ENCODE measurements around the gene ELOVL1. TPM values are rescaled to one million over a fixed set of nuclear protein-coding genes. Genes with fewer than 3 reads are reported as not detected.
A peak's percentile ranks its signal among the peaks of the same experiment; 100 is the strongest.

ELOVL1 gene
- total and polyA plus RNA-seq, 2 of the 13 experiments (the other 11 are each of a cell fraction or from before 2014, with no cell fraction given), result 55.2 to 77.4 TPM

DNA sequence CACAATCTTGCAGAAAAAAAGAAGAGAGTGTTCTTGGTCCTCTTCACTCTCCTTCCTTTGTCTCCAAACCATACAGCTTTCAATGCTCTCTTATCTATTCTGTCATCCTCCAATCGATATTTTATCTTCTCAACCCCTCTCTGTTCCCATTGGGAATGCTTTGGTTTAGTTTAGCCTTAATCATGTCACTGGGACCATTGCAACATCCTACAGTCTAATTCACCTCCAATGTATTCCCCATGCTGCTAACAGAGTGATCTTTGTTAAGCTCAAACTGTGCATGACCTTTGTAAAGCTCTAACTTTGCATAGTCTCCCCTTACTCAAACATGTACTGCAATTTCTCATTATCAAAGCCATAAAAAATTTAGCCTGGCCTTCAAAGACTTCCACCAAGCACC is 27.3 kb downstream of the ELOVL1 start (continued):
- TF ChIP-seq, protein P1, sequence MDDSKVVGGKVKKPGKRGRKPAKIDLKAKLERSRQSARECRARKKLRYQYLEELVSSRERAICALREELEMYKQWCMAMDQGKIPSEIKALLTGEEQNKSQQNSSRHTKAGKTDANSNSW (CRISPR knock-in tag; IDR thresholded peaks at IDR 0.05; ENCODE audit: borderline replicate concordance), result no peak
- TF ChIP-seq ZNF615 (CRISPR knock-in tag; IDR thresholded peaks at IDR 0.05; ENCODE audit: borderline replicate concordance) (no peak), NR1H2 (CRISPR knock-in tag; IDR thresholded peaks at IDR 0.05; ENCODE audit: borderline replicate concordance, low read depth) (no peak), HNRNPH1 (optimal IDR thresholded peaks at IDR 0.05; ENCODE audit: low read depth, low read length) (no peak), ASH2L (IDR thresholded peaks at IDR 0.05; ENCODE audit: insufficient read length, low read depth, low read length) (no peak), GFI1 (CRISPR knock-in tag; IDR thresholded peaks at IDR 0.05; ENCODE audit: borderline replicate concordance) (peak; percentile 54; the same call in 1 of the 2 replicates), ZNF331 (CRISPR knock-in tag; IDR thresholded peaks at IDR 0.05) (no peak), TCF12 (IDR thresholded peaks at IDR 0.05) (no peak), TCF12 (CRISPR knock-in tag; IDR thresholded peaks at IDR 0.05) (no peak), RFX1 (IDR thresholded peaks at IDR 0.05) (no peak), ZNF776 (CRISPR knock-in tag; IDR thresholded peaks at IDR 0.05) (no peak), ZNF432 (CRISPR knock-in tag; IDR thresholded peaks at IDR 0.05; ENCODE audit: borderline replicate concordance) (no peak), ZNF20 (CRISPR knock-in tag; IDR thresholded peaks at IDR 0.05) (no peak), ZNF724P (CRISPR knock-in tag; IDR thresholded peaks at IDR 0.05; ENCODE audit: borderline replicate concordance) (no peak), POLR2A (IDR thresholded peaks at IDR 0.05; ENCODE audit: insufficient read depth in 1 of 2, low read depth in 2 of 2, low read length in 2 of 2) (no peak), RXRB (CRISPR knock-in tag; IDR thresholded peaks at IDR 0.05; ENCODE audit: borderline replicate concordance) (peak; percentile 41; the same call in 1 of the 2 replicates)
- TF ChIP-seq, protein P2, sequence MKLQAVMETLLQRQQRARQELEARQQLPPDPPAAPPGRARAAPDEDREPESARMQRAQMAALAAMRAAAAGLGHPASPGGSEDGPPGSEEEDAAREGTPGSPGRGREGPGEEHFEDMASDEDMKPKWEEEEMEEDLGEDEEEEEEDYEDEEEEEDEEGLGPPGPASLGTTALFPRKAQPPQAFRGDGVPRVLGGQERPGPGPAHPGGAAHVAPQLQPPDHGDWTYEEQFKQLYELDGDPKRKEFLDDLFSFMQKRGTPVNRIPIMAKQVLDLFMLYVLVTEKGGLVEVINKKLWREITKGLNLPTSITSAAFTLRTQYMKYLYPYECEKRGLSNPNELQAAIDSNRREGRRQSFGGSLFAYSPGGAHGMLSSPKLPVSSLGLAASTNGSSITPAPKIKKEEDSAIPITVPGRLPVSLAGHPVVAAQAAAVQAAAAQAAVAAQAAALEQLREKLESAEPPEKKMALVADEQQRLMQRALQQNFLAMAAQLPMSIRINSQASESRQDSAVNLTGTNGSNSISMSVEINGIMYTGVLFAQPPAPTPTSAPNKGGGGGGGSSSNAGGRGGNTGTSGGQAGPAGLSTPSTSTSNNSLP (IDR thresholded peaks at IDR 0.05; ENCODE audit: low read depth, low read length), result peak; percentile 90
- TF ChIP-seq, protein P3, sequence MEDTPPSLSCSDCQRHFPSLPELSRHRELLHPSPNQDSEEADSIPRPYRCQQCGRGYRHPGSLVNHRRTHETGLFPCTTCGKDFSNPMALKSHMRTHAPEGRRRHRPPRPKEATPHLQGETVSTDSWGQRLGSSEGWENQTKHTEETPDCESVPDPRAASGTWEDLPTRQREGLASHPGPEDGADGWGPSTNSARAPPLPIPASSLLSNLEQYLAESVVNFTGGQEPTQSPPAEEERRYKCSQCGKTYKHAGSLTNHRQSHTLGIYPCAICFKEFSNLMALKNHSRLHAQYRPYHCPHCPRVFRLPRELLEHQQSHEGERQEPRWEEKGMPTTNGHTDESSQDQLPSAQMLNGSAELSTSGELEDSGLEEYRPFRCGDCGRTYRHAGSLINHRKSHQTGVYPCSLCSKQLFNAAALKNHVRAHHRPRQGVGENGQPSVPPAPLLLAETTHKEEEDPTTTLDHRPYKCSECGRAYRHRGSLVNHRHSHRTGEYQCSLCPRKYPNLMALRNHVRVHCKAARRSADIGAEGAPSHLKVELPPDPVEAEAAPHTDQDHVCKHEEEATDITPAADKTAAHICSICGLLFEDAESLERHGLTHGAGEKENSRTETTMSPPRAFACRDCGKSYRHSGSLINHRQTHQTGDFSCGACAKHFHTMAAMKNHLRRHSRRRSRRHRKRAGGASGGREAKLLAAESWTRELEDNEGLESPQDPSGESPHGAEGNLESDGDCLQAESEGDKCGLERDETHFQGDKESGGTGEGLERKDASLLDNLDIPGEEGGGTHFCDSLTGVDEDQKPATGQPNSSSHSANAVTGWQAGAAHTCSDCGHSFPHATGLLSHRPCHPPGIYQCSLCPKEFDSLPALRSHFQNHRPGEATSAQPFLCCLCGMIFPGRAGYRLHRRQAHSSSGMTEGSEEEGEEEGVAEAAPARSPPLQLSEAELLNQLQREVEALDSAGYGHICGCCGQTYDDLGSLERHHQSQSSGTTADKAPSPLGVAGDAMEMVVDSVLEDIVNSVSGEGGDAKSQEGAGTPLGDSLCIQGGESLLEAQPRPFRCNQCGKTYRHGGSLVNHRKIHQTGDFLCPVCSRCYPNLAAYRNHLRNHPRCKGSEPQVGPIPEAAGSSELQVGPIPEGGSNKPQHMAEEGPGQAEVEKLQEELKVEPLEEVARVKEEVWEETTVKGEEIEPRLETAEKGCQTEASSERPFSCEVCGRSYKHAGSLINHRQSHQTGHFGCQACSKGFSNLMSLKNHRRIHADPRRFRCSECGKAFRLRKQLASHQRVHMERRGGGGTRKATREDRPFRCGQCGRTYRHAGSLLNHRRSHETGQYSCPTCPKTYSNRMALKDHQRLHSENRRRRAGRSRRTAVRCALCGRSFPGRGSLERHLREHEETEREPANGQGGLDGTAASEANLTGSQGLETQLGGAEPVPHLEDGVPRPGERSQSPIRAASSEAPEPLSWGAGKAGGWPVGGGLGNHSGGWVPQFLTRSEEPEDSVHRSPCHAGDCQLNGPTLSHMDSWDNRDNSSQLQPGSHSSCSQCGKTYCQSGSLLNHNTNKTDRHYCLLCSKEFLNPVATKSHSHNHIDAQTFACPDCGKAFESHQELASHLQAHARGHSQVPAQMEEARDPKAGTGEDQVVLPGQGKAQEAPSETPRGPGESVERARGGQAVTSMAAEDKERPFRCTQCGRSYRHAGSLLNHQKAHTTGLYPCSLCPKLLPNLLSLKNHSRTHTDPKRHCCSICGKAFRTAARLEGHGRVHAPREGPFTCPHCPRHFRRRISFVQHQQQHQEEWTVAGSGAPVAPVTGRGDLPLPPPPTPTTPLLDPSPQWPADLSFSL (CRISPR knock-in tag; IDR thresholded peaks at IDR 0.05), result no peak
- TF ChIP-seq, protein P4, sequence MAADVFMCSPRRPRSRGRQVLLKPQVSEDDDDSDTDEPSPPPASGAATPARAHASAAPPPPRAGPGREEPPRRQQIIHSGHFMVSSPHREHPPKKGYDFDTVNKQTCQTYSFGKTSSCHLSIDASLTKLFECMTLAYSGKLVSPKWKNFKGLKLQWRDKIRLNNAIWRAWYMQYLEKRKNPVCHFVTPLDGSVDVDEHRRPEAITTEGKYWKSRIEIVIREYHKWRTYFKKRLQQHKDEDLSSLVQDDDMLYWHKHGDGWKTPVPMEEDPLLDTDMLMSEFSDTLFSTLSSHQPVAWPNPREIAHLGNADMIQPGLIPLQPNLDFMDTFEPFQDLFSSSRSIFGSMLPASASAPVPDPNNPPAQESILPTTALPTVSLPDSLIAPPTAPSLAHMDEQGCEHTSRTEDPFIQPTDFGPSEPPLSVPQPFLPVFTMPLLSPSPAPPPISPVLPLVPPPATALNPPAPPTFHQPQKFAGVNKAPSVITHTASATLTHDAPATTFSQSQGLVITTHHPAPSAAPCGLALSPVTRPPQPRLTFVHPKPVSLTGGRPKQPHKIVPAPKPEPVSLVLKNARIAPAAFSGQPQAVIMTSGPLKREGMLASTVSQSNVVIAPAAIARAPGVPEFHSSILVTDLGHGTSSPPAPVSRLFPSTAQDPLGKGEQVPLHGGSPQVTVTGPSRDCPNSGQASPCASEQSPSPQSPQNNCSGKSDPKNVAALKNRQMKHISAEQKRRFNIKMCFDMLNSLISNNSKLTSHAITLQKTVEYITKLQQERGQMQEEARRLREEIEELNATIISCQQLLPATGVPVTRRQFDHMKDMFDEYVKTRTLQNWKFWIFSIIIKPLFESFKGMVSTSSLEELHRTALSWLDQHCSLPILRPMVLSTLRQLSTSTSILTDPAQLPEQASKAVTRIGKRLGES (CRISPR knock-in tag; IDR thresholded peaks at IDR 0.05; ENCODE audit: borderline replicate concordance), result no peak
